ENCODE data around the gene MBD3.
"Not testable (repeated sequence)": the region's sequence is repeated elsewhere in the genome, so short reads cannot be mapped to it uniquely, and the experiment has no call there.

MBD3 gene

GRCh38 chr19:1533510-1534150, 59.0 kb downstream of the MBD3 start:
- no peak for DNase-seq

- DNase-seq, result no peak
Observed at GRCh38 chr19:1532003-1532402, 60.7 kb downstream of the MBD3 start.

- DNase-seq, result no peak
Observed at GRCh38 chr19:1531587-1531986, 61.1 kb downstream of the MBD3 start.

DNA sequence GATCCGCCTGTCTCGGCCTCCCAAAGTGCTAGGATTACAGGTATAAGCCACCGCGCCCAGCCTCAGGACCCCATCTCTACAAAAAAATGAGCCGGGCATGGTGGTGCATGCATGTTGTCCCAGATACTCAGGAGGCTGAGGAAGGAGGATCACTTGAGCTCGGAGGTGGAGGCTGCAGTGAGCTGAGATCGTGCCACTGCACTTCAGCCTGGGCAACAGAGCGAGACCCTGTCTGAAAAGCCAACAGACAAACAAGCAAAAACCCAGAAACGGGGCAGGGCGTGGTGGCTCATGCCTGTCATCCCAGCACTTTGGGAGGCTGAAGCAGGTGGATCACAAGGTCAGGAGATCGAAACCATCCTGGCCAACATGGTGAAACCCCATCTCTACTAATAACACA, 61.8 kb downstream of the MBD3 start:
- DNase-seq, result not testable (repeated sequence)

DNA sequence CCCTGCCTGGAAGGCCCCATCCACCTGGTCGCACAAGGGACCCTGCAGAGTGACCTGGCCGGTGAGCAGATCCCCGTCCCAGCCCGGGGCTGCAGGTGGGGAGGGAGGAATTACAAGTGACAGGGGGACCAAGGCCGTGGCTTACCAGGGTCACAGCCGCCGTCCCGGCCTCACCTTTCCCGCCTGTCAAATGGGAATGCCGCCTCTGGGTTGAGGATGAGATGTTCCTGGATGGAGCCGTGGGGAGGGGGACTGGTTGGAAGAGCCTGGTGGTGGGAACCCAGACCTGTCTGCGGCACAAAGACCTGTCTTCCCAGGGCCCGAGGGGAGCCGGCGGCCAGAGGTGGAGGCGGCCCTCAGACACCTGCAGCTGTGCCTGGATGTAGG, 63.2 kb downstream of the MBD3 start:
- no peak for DNase-seq

DNA sequence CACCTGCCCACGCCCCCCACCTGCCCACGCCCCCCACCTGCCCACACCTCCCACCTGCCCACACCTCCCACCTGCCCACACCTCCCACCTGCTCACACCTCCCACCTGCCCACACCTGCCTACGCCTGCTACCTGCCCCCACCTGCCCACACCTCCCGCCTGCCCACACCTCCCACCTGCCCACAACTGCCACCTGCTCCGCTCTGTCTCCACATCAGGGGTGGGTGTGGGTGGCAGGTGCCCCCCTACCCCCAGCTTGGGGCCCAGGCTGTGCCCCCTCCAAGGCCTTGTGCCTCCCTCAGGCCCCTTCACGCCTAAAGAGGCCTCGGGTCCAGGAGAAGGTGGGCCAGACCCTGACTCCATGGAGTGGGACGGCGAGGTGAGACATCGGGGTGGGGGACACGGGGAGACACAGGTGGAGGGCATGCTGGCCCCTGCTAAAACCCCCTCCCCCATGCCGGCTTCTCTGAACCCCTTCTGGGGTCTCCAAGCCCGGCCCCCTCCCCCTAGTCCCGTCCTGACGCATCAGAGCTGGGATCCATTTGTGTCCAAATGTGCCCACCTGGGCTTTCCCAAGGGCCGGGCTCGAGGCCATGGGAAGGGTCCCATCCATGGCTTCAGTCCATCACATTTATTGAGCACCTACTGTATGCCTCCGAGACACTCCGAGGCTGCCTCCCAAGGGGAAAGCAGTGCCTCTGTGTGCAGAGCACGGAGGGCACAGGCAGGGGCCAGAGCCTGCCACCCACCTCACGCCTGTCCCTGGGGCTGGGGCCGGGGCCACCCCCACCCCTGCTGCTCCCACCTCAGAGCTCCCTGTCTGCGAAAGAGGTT, 63.9 kb downstream of the MBD3 start:
- no peak for DNase-seq

GRCh38 chr19:1527650-1528309, 64.9 kb downstream of the MBD3 start:
- no peak for DNase-seq

DNA sequence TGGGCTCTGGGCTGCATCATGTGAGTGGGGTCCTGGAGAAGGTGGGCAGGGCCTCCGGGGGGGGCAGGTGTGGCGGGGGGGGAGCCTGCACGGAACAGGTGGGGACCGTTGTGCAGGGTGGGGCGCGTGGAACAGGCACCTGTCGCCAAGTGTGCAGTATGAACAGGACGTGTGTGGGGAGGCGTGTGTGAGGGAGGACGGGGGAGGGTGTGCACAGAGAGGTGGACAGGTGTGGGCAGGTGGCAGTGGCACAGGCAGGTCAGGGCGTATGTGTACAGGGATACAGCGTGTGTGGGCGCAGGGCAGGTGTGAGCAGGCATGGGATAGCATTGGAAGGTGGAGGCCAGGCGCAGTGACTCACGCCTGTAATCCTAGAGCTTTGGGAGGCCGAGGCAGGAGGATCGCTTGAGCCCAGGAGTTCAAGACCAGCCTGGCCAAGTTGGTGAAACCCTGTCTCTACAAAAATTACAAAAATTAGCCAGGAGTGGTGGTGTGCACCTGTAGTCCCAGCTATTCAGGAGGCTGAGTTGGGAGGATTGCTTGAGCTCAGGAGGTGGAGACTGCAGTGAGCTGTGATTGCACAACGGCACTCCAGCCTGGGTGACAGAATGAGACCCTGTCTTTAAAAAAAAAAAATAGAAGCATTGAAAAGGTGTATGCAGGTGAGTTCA, 65.6 kb downstream of the MBD3 start:
- no peak for DNase-seq

DNA sequence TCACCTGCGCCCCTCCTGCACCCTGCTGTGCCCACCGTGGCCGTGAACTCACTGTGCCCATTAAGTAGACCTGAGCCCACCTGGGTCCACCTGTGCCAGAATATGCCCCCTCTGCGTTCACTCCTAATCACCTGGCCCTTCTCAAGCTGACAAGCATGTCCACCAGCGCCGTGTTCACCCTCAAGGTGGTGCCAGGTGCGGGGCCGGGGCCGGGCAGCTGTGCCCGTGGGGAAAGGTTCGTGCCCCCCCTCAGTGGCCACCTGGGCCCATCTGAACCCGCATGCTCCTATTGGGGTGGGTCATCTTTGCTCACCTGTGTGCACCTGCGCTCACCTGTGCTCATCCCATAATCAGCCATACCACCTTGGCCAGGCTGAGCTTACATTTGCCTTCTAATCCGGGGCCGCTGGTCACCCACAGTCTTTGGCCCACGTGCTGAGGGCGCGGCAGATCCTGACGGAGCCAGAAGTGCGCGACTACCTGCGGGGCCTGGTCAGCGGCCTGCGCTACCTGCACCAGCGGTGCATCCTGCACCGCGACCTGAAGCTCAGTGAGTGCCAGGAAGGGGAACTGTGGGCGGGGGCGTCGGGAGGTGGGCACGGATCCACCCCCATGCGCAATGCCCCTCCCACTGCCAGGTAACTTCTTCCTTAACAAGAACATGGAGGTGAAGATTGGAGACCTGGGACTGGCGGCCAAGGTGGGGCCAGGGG, 66.4 kb downstream of the MBD3 start:
- no peak for DNase-seq

GRCh38 chr19:1525343-1525742, 67.3 kb downstream of the MBD3 start:
- no peak for DNase-seq

GRCh38 chr19:1524972-1525325, 67.7 kb downstream of the MBD3 start:
- DNase-seq, result no peak

- DNase-seq, result no peak
Observed at GRCh38 chr19:1524287-1524971, 68.2 kb downstream of the MBD3 start.
